Lung (tissue), 12 donors: Measurements from ENCODE around the gene NPPB. TPM values are rescaled to one million over a fixed set of nuclear protein-coding genes. Genes with fewer than 3 reads are reported as not detected.

ENCODE experiments used
- ATAC-seq: fragments of 200-7000 bp; cut with Tn5 transposase; one replicate; pipeline ENCODE4 v1.9.1; 2020; ENCODE audit warnings: moderate number of reproducible peaks; ENCODE audit not compliant: insufficient read depth, low FRiP score
- DNase-seq, 3 donors: peaks; one replicate each; pipeline ENCODE4 v3.0.0-alpha.2; 2013 to 2017
- H3K27ac ChIP-seq, 2 donors: one replicate each; pipeline ENCODE4 v1.5.1; 2013; ENCODE audit warnings: mild to moderate bottlenecking in 2 of 2, moderate library complexity in 2 of 2, control low read depth in 1 of 2, inconsistent platforms in 1 of 2, low read depth in 1 of 2, low read length in 1 of 2
- H3K27me3 ChIP-seq, 3 donors: one replicate each; pipeline ENCODE4 v1.5.1; 2013; ENCODE audit warnings: low read length in 2 of 3; ENCODE audit not compliant: control insufficient read depth in 3 of 3, insufficient read depth in 3 of 3
- H3K36me3 ChIP-seq, 4 donors: one replicate each; pipeline ENCODE4 v1.5.1; 2013; ENCODE audit warnings: low read length in 4 of 4, mild to moderate bottlenecking in 1 of 4, moderate library complexity in 1 of 4; ENCODE audit not compliant: control insufficient read depth in 4 of 4, insufficient read depth in 4 of 4
- H3K4me1 ChIP-seq, 5 donors: one replicate each; pipeline ENCODE4 v1.5.1; 2013; ENCODE audit warnings: low read length in 5 of 5, mild to moderate bottlenecking in 2 of 5, moderate library complexity in 1 of 5; ENCODE audit not compliant: control insufficient read depth in 5 of 5, insufficient read depth in 5 of 5
- H3K4me3 ChIP-seq: one replicate; pipeline ENCODE4 v1.5.1; 2013; ENCODE audit warnings: mild to moderate bottlenecking, control low read depth, moderate library complexity
- H3K9ac ChIP-seq, 2 donors: one replicate each; pipeline ENCODE4 v1.5.1; 2013; ENCODE audit warnings: low read length in 2 of 2, control low read depth in 1 of 2; ENCODE audit not compliant: insufficient read depth in 1 of 2
- H3K9me3 ChIP-seq, 4 donors: one replicate each; pipeline ENCODE4 v1.5.1; 2013; ENCODE audit warnings: low read length in 3 of 4, mild to moderate bottlenecking in 1 of 4, moderate library complexity in 1 of 4; ENCODE audit not compliant: control insufficient read depth in 4 of 4, insufficient read depth in 3 of 4
- CTCF ChIP-seq: IDR thresholded peaks from 2 replicates; pipeline ENCODE4 v1.5.1; 2012; ENCODE audit warnings: mild to moderate bottlenecking; ENCODE audit errors: control extremely low read depth, extremely low read depth
- WGBS, 2 donors: extraction: QIAGEN DNeasy Blood & Tissue Kit; methylation state at CpG; one replicate each; pipeline ENCODE4 v1.1.7; 2013; 5-methylcytosine and 5-hydroxymethylcytosine counted together
- polyA plus RNA-seq, 2 donors: library from polyadenylated mRNA; stranded (reverse); fragments of 200-250 nt; gene quantifications; one replicate each; pipeline ENCODE4 v1.2.1, GENCODE V29; 2013
- total RNA-seq, 2 donors: library from RNA; depleted of rRNA in 1 of 2; stranded (reverse); fragments of >200 nt in 1 of 2; gene quantifications; one replicate each; pipeline ENCODE4 v1.2.1, GENCODE V29; 2014 to 2021
- donor health status: control.
- donor health status: control.
- donor health status: Bipolar disorder and iron deficiency.
- donor health status: healthy.
- donor health status: DM: yes; HTN: yes; CAD: no.

The NPPB gene
- total and polyA plus RNA-seq, 4 donors: 0.45 to 3.6 (median 1.1) TPM; not detected in 1

- Histone ChIP-seq H3K27ac (peak overlapping the region in 1 of 2 donors; percentile 90), H3K4me1 (peaks cover 8 to 32% (median 11%) of the 10 kb centered on the region in 5 donors), H3K36me3 (no peaks in the 10 kb centered on the region), H3K27me3 (peaks cover 0 to 4% (median 0%) of the 10 kb centered on the region in 3 donors), H3K4me3 (no peak overlapping the region), H3K9ac (no peak overlapping the region), H3K9me3 (no peaks in the 10 kb centered on the region)
- DNase-seq (no peak), ATAC-seq (no peak)
- WGBS, 2 donors: 70 to 81% methylated on average over 12 of the region's 12 CpGs
- no peak for TF ChIP-seq CTCF
Observed at GRCh38 chr1:11880181-11880575, 21.4 kb upstream of the NPPB start.

- no peaks in the 10 kb centered on the region for H3K9me3 ChIP-seq
- H3K4me3 ChIP-seq: no peak overlapping the region
- 80 to 91% methylated on average over 27 to 28 of the region's 28 CpGs for WGBS, 2 donors
- peaks cover 0 to 4% (median 0%) of the 10 kb centered on the region in 3 donors for H3K27me3 ChIP-seq
- H3K36me3 ChIP-seq: no peaks in the 10 kb centered on the region
- H3K4me1 ChIP-seq: peaks cover 8 to 32% (median 10%) of the 10 kb centered on the region in 5 donors
- H3K27ac ChIP-seq: peak overlapping the region in 1 of 2 donors; percentile 90
- H3K9ac ChIP-seq: no peak overlapping the region
- ATAC-seq (no peak), DNase-seq (no peak)
- no peak for TF ChIP-seq CTCF
Observed at GRCh38 chr1:11879311-11880180, 20.8 kb upstream of the NPPB start.

GRCh38 chr1:11878891-11879190 lies 20.1 kb upstream of the NPPB start:
- no peak for TF ChIP-seq CTCF

More at GRCh38 chr1:11878891-11879190, 20.1 kb upstream of the NPPB start:
- H3K36me3 ChIP-seq: no peaks in the 10 kb centered on the region
- no peak overlapping the region for H3K9ac ChIP-seq
- peaks cover 9 to 32% (median 10%) of the 10 kb centered on the region in 5 donors for H3K4me1 ChIP-seq
- no peak overlapping the region for H3K27ac ChIP-seq
- DNase-seq (no peak), ATAC-seq (no peak)
- no peaks in the 10 kb centered on the region for H3K9me3 ChIP-seq
- 85 to 94% methylated on average over 6 of the region's 6 CpGs for WGBS, 2 donors
- no peak overlapping the region for H3K4me3 ChIP-seq
- H3K27me3 ChIP-seq: peaks cover 0 to 4% (median 0%) of the 10 kb centered on the region in 3 donors
